Retinal pigment epithelial cell (primary cell): Measurements from ENCODE around the gene ATF4.

Experiments
- DNase-seq: peaks from one replicate; pipeline ENCODE4 v3.0.0-alpha.2; 2010; ENCODE audit warnings: low read depth
- H3K4me3 ChIP-seq: 2 replicates; pipeline ENCODE4 v1.5.1; 2011; ENCODE audit warnings: mild to moderate bottlenecking, low read length, control low read depth, moderate library complexity
- TF ChIP-seq, protein P1 (sequence below): conservative IDR thresholded peaks from 2 replicates; pipeline ENCODE4 v1.5.1; 2011; ENCODE audit warnings: low read depth, low read length, control low read depth, inconsistent platforms

The ATF4 gene

GRCh38 chr22:39529487-39529851 lies 9.1 kb downstream of the ATF4 start:
- no peak for DNase-seq
- no peak overlapping the region for H3K4me3 ChIP-seq
- TF ChIP-seq, protein P1, sequence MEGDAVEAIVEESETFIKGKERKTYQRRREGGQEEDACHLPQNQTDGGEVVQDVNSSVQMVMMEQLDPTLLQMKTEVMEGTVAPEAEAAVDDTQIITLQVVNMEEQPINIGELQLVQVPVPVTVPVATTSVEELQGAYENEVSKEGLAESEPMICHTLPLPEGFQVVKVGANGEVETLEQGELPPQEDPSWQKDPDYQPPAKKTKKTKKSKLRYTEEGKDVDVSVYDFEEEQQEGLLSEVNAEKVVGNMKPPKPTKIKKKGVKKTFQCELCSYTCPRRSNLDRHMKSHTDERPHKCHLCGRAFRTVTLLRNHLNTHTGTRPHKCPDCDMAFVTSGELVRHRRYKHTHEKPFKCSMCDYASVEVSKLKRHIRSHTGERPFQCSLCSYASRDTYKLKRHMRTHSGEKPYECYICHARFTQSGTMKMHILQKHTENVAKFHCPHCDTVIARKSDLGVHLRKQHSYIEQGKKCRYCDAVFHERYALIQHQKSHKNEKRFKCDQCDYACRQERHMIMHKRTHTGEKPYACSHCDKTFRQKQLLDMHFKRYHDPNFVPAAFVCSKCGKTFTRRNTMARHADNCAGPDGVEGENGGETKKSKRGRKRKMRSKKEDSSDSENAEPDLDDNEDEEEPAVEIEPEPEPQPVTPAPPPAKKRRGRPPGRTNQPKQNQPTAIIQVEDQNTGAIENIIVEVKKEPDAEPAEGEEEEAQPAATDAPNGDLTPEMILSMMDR: no peak

DNA sequence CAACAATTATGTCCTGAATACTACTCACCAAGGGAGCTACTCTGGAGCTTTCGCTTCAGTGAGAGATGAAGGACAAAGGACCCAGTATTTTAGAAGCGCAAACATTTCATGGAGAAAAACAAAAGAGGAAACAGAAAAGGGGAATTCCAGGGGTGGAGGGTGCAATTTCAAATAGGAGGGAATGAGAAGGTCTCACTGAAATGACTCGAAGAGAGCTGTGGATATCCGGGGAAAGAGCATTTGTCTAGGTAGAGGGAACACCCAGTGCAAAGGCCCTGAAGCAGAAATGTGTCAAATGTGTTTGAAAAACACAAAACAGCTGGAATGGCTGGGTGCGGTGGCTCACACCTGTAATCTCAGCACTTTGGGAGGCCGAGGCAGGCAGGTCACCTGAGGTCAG lies 9.8 kb downstream of the ATF4 start:
- H3K4me3 ChIP-seq: no peak overlapping the region
- no peak for DNase-seq
- TF ChIP-seq, protein P1: no peak

- TF ChIP-seq, protein P1: peak; percentile 34
- no peak overlapping the region for H3K4me3 ChIP-seq
- no peak for DNase-seq
Measured at GRCh38 chr22:39530692-39531331, 10.4 kb downstream of the ATF4 start.

- DNase-seq: peak; percentile 99
- peak within 1 kb of the TSS; percentile 97 for H3K4me3 ChIP-seq
- TF ChIP-seq, protein P1: no peak
Measured at GRCh38 chr22:39532215-39533073, 12.1 kb downstream of the ATF4 start, which contains the start of gene RPS19BP1. Gene RPS19BP1 (minus strand): TSS chr22:39532748. CDS start chr22:39532738, 10 bp downstream.

- TF ChIP-seq, protein P1: no peak
- no peak for DNase-seq
- no peak overlapping the region for H3K4me3 ChIP-seq
Measured at GRCh38 chr22:39534092-39534506, 13.7 kb downstream of the ATF4 start.

GRCh38 chr22:39534591-39535356 lies 14.4 kb downstream of the ATF4 start:
- DNase-seq: no peak
- no peak overlapping the region for H3K4me3 ChIP-seq
- TF ChIP-seq, protein P1: peak; percentile 76
